T-cell (primary cell): Measurements from ENCODE around the gene NUB1. TPM values are rescaled to one million over a fixed set of nuclear protein-coding genes. Genes with fewer than 3 reads are reported as not detected.

Experiments
- ATAC-seq, 4 experiments: fragments of 200-7000 bp in 3 of 4; fragments of 150-1000 bp in 1 of 4; cut with Tn5 transposase; replicated peaks in 1 of 4; 1 replicate in 3 of 4; 2 replicates in 1 of 4; pipeline ENCODE4 v1.10.0; 2021; ENCODE audit warnings: moderate library complexity in 3 of 4, mild to moderate bottlenecking in 2 of 4, moderate number of reproducible peaks in 1 of 4
- CTCF ChIA-PET, 2 donors: fragments of 300-600 bp; sonication (Branson Sonifier 250); formaldehyde crosslinking; loops; one replicate each; lab custom pipeline; 2022; ENCODE audit warnings: antibody characterized with exemption in 2 of 2; lab: Charles Lee
- POLR2A ChIA-PET, 2 donors: fragments of 300-600 bp; sonication (Branson Sonifier 250); formaldehyde crosslinking; loops; one replicate each; lab custom pipeline; 2022; ENCODE audit warnings: antibody characterized with exemption in 2 of 2; lab: Charles Lee
- DNase-seq, 35 experiments: peaks; one replicate each; pipeline versions ENCODE4 v3.0.0 to v3.0.0-alpha.2; 2013 to 2023
- H3K27ac ChIP-seq: one replicate; pipeline ENCODE4 v1.5.1; 2013; ENCODE audit warnings: low read length
- H3K27me3 ChIP-seq, 2 experiments: replicated peaks in 1 of 2; 1 replicate in 1 of 2; 2 replicates in 1 of 2; pipeline versions ENCODE4 v1.6.1 to v1.7.0; 2013; ENCODE audit warnings: low read length in 1 of 2, mixed read lengths in 1 of 2; ENCODE audit not compliant: control insufficient read depth in 2 of 2, insufficient read depth in 2 of 2; ENCODE audit errors: extremely low read depth in 1 of 2
- H3K36me3 ChIP-seq, 2 donors: 1 replicate in 1 of 2; 2 replicates in 1 of 2; pipeline versions ENCODE4 v1.6.1 to v1.7.0; 2013; ENCODE audit warnings: low read length in 1 of 2; ENCODE audit not compliant: control insufficient read depth in 2 of 2, insufficient read depth in 1 of 2; ENCODE audit errors: extremely low read depth in 1 of 2
- H3K4me1 ChIP-seq, 2 experiments: 1 replicate in 1 of 2; 2 replicates in 1 of 2; pipeline versions ENCODE4 v1.6.1 to v1.7.0; 2013; ENCODE audit warnings: low read length in 2 of 2, mixed read lengths in 1 of 2; ENCODE audit not compliant: insufficient read depth in 2 of 2, control insufficient read depth in 1 of 2; ENCODE audit errors: extremely low read depth in 1 of 2
- H3K4me3 ChIP-seq, 2 donors: 1 replicate in 1 of 2; 2 replicates in 1 of 2; pipeline versions ENCODE4 v1.5.1 to v1.7.0; 2013; ENCODE audit warnings: mild to moderate bottlenecking in 2 of 2, low read length in 1 of 2, moderate library complexity in 1 of 2; ENCODE audit not compliant: control insufficient read depth in 1 of 2; ENCODE audit errors: extremely low read depth in 1 of 2
- H3K9me3 ChIP-seq: 2 replicates; pipeline ENCODE4 v1.7.0; 2013
- H3K27ac Mint-ChIP-seq, 2 donors: one replicate each; pipeline ENCODE4 v1.8.0; 2020 to 2021; ENCODE audit warnings: mild to moderate bottlenecking in 2 of 2, mixed read lengths in 2 of 2
- H3K27me3 Mint-ChIP-seq, 2 donors: one replicate each; pipeline ENCODE4 v1.8.0; 2021 to 2022; ENCODE audit warnings: mixed read lengths in 2 of 2
- H3K36me3 Mint-ChIP-seq: one replicate; pipeline ENCODE4 v1.8.0; 2021; ENCODE audit warnings: mixed read lengths
- H3K4me1 Mint-ChIP-seq, 3 donors: one replicate each; pipeline ENCODE4 v1.8.0; 2020 to 2022; ENCODE audit warnings: mixed read lengths in 3 of 3, mild to moderate bottlenecking in 1 of 3
- H3K4me3 Mint-ChIP-seq, 3 donors: one replicate each; pipeline ENCODE4 v1.8.0; 2020 to 2022; ENCODE audit warnings: mild to moderate bottlenecking in 3 of 3, mixed read lengths in 3 of 3, moderate library complexity in 3 of 3
- H3K9me3 Mint-ChIP-seq, 3 donors: one replicate each; pipeline ENCODE4 v1.8.0; 2020 to 2022; ENCODE audit warnings: mixed read lengths in 3 of 3
- WGBS: methylation state at CpG from one replicate; pipeline ENCODE4 v1.1.5; 2013; ENCODE audit warnings: missing lambda C conversion rate; ENCODE audit not compliant: insufficient coverage; 5-methylcytosine and 5-hydroxymethylcytosine counted together
- total RNA-seq, 35 experiments: library from RNA in 6 of 35; stranded (reverse) in 6 of 35; fragments of 120-200 nt in 1 of 35; gene quantifications; one replicate each; pipeline versions ENCODE4 v1.2.1 to v1.2.4 and lab custom pipeline; 2013 to 2026

The NUB1 gene
- total RNA-seq, 5 donors from 2014 or later (not counting 1 experiment from before 2014, with no cell fraction given) = 77.4 to 98.9 (median 87.7) TPM

GRCh38 chr7:151342102-151342646 is 562 bp downstream of the NUB1 start:
- POLR2A ChIA-PET = interaction anchor here in 1 of 2 donors (0.6 to 1.0 kb wide), 4 partner anchors 10 to 161 kb away, joined by 3 read pairs; no protein-coding TSS in a partner anchor
- Histone ChIP-seq H3K27ac (peak overlapping the region; percentile 47), H3K9me3 (no peaks in the 10 kb centered on the region), H3K4me3 (peak overlapping the region; percentile 61 to 77), H3K27me3 (no peaks in the 10 kb centered on the region), H3K4me1 (peaks cover 15 to 32% of the 10 kb centered on the region in 2 experiments), H3K36me3 (peaks cover 2 to 20% of the 10 kb centered on the region in 2 donors)
- H3K9me3 Mint-ChIP-seq = peaks cover 4 to 8% (median 5%) of the 10 kb centered on the region in 3 donors
- H3K36me3 Mint-ChIP-seq = peaks cover 15% of the 10 kb centered on the region
- H3K27me3 Mint-ChIP-seq = no peaks in the 10 kb centered on the region
- H3K4me1 Mint-ChIP-seq = peaks cover 26 to 41% (median 38%) of the 10 kb centered on the region in 3 donors
- DNase-seq (peak in 1 of 35 experiments; percentile 65), ATAC-seq (peak in 1 of 4 experiments; percentile 41)
- peak overlapping the region; percentile 83 to 88 for H3K27ac Mint-ChIP-seq
- CTCF ChIA-PET = interaction anchor here (0.5 to 2.2 kb wide), 7 partner anchors 8 to 109 kb away, joined by 3 to 13 read pairs (median 7); no protein-coding TSS in a partner anchor
- no CpG with 5 or more reads among the region's 11 CpGs for WGBS
- H3K4me3 Mint-ChIP-seq = peak overlapping the region; percentile 82 to 90 (median 85)

- ChIA-PET CTCF (interaction anchor here in 1 of 2 donors (1.3 to 1.5 kb wide), 4 partner anchors 9 to 36 kb away, joined by 3 to 7 read pairs (median 4); no protein-coding TSS in a partner anchor), POLR2A (interaction anchor here in 1 of 2 donors (0.6 to 0.7 kb wide), 2 partner anchors 27 to 161 kb away, joined by 3 read pairs; no protein-coding TSS in a partner anchor)
- Mint-ChIP-seq H3K27ac (peak overlapping the region; percentile 34 to 70), H3K27me3 (no peaks in the 10 kb centered on the region), H3K4me1 (peaks cover 29 to 45% (median 42%) of the 10 kb centered on the region in 3 donors), H3K4me3 (peak overlapping the region; percentile 82 to 90 (median 85)), H3K9me3 (peaks cover 4 to 8% (median 5%) of the 10 kb centered on the region in 3 donors), H3K36me3 (peaks cover 18% of the 10 kb centered on the region)
- Histone ChIP-seq H3K27ac (peak overlapping the region; percentile 47), H3K9me3 (no peaks in the 10 kb centered on the region), H3K27me3 (no peaks in the 10 kb centered on the region), H3K4me1 (peaks cover 15 to 32% of the 10 kb centered on the region in 2 experiments), H3K36me3 (peaks cover 2 to 26% of the 10 kb centered on the region in 2 donors), H3K4me3 (peak overlapping the region; percentile 61 to 77)
- WGBS = 56% methylated on average over 6 of the region's 8 CpGs
- DNase-seq (peak in 1 of 35 experiments; percentile 18), ATAC-seq (no peak)
Measured at GRCh38 chr7:151342811-151343210, 1.2 kb downstream of the NUB1 start.

- DNase-seq (no peak), ATAC-seq (no peak)
- H3K4me1 ChIP-seq = peaks cover 15 to 32% of the 10 kb centered on the region in 2 experiments
- no peaks in the 10 kb centered on the region for H3K27me3 ChIP-seq
- Mint-ChIP-seq H3K4me1 (peaks cover 33 to 49% (median 46%) of the 10 kb centered on the region in 3 donors), H3K9me3 (peaks cover 4 to 8% (median 5%) of the 10 kb centered on the region in 3 donors), H3K27ac (peak overlapping the region; percentile 34 to 70), H3K27me3 (no peaks in the 10 kb centered on the region), H3K4me3 (peak overlapping the region; percentile 82 to 90 (median 85)), H3K36me3 (peaks cover 22% of the 10 kb centered on the region)
- 98% methylated on average over 4 of the region's 9 CpGs for WGBS
- H3K36me3 ChIP-seq = peaks cover 2 to 29% of the 10 kb centered on the region in 2 donors
- no peak overlapping the region for H3K4me3 ChIP-seq
- ChIA-PET POLR2A (no interaction called here), CTCF (interaction anchor here in 1 of 2 donors (1.3 to 1.5 kb wide), 3 partner anchors 9 to 37 kb away, joined by 3 to 7 read pairs (median 4); no protein-coding TSS in a partner anchor)
- no peak overlapping the region for H3K27ac ChIP-seq
- no peaks in the 10 kb centered on the region for H3K9me3 ChIP-seq
Measured at GRCh38 chr7:151343516-151343915, 1.9 kb downstream of the NUB1 start.

GRCh38 chr7:151345576-151346469 is 4.2 kb downstream of the NUB1 start:
- Mint-ChIP-seq H3K9me3 (no peaks in the 10 kb centered on the region), H3K27me3 (no peaks in the 10 kb centered on the region), H3K4me1 (peaks cover 40 to 54% (median 53%) of the 10 kb centered on the region in 3 donors), H3K27ac (peak overlapping the region; percentile 13 to 25), H3K4me3 (peak overlapping the region in 1 of 3 donors; percentile 5), H3K36me3 (peaks cover 22% of the 10 kb centered on the region)
- no peak overlapping the region for H3K27ac ChIP-seq
- H3K27me3 ChIP-seq = no peaks in the 10 kb centered on the region
- no CpG with 5 or more reads among the region's 2 CpGs for WGBS
- ChIA-PET POLR2A (no interaction called here), CTCF (no interaction called here)
- peaks cover 2 to 32% of the 10 kb centered on the region in 2 donors for H3K36me3 ChIP-seq
- H3K9me3 ChIP-seq = no peaks in the 10 kb centered on the region
- DNase-seq (no peak), ATAC-seq (no peak)
- H3K4me1 ChIP-seq = peaks cover 25 to 32% of the 10 kb centered on the region in 2 experiments
- H3K4me3 ChIP-seq = no peak overlapping the region

GRCh38 chr7:151346470-151346769 is 4.8 kb downstream of the NUB1 start:
- DNase-seq (no peak), ATAC-seq (no peak)
- Histone ChIP-seq H3K9me3 (no peaks in the 10 kb centered on the region), H3K27me3 (no peaks in the 10 kb centered on the region), H3K27ac (no peak overlapping the region), H3K36me3 (peaks cover 2 to 32% of the 10 kb centered on the region in 2 donors), H3K4me3 (no peak overlapping the region), H3K4me1 (peaks cover 31 to 32% of the 10 kb centered on the region in 2 experiments)
- ChIA-PET CTCF (interaction anchor here (0.5 to 0.6 kb wide), 2 partner anchors 31 to 41 kb away, joined by 4 to 5 read pairs; no protein-coding TSS in a partner anchor), POLR2A (no interaction called here)
- H3K4me3 Mint-ChIP-seq = no peak overlapping the region
- peaks cover 22% of the 10 kb centered on the region for H3K36me3 Mint-ChIP-seq
- no CpG with 5 or more reads among the region's 2 CpGs for WGBS
- H3K27me3 Mint-ChIP-seq = no peaks in the 10 kb centered on the region
- peaks cover 42 to 57% (median 56%) of the 10 kb centered on the region in 3 donors for H3K4me1 Mint-ChIP-seq
- no peaks in the 10 kb centered on the region for H3K9me3 Mint-ChIP-seq
- no peak overlapping the region for H3K27ac Mint-ChIP-seq

- Histone ChIP-seq H3K9me3 (no peaks in the 10 kb centered on the region), H3K27me3 (no peaks in the 10 kb centered on the region), H3K4me3 (no peak overlapping the region), H3K36me3 (peaks cover 2 to 32% of the 10 kb centered on the region in 2 donors), H3K27ac (no peak overlapping the region), H3K4me1 (peaks cover 37 to 39% of the 10 kb centered on the region in 2 experiments)
- no peak overlapping the region for H3K4me3 Mint-ChIP-seq
- no peak for DNase-seq
- no peaks in the 10 kb centered on the region for H3K9me3 Mint-ChIP-seq
- peaks cover 50 to 64% (median 64%) of the 10 kb centered on the region in 3 donors for H3K4me1 Mint-ChIP-seq
- ATAC-seq = no peak
- POLR2A ChIA-PET = interaction anchor here in 1 of 2 donors (0.6 kb wide), 1 partner anchor 65 kb away, joined by 4 read pairs; no protein-coding TSS in a partner anchor
- CTCF ChIA-PET = no interaction called here
- no peaks in the 10 kb centered on the region for H3K27me3 Mint-ChIP-seq
- no peak overlapping the region for H3K27ac Mint-ChIP-seq
- WGBS = no CpG with 5 or more reads among the region's 6 CpGs
- peaks cover 26% of the 10 kb centered on the region for H3K36me3 Mint-ChIP-seq
Measured at GRCh38 chr7:151347200-151347599, 5.6 kb downstream of the NUB1 start.
